Measurements from ENCODE around the gene SELENOT. TPM values are rescaled to one million over a fixed set of nuclear protein-coding genes. Genes with fewer than 3 reads are reported as not detected.
"Not testable (repeated sequence)": the region's sequence is repeated elsewhere in the genome, so short reads cannot be mapped to it uniquely, and the experiment has no call there.

SELENOT gene
- total RNA-seq, 1 experiment from 2014 or later = 81.6 TPM

DNA sequence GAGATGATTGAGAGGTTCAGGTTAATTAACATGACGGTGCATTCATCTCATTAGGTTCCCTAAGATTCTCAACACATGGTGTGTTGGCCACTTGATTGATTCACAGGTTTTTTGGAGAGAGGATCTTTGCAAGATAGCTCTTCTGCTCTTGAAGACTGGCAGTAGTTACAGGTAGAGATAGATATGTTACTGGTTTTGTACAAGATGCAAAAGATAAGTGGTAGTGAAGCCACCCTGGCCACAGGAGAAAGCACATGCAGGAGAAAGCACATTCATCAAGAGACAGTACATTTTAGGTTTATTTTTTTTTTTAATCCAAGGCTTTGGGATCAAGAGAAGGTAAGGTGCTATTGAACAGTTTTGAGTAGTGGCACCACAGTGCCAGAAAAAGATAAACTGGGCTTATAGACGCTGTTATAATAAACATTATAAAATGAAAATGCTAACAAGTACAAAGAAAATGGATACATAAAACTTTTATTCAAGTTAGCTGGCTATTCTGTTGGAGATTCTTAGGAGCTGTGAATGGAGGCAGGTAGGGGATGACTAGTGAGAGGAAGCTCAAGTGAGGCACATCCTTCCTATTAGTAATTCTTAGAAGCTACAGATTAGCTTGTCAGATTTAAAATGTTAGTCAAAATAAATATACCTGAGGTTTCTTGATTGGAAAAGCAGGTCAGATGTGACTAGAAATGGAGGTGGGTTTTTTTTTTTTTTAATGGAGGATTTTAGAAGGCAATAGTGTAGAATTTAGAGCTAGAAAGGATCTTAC is 10.8 kb downstream of the SELENOT start (continued):
- TF ChIP-seq, protein P1, sequence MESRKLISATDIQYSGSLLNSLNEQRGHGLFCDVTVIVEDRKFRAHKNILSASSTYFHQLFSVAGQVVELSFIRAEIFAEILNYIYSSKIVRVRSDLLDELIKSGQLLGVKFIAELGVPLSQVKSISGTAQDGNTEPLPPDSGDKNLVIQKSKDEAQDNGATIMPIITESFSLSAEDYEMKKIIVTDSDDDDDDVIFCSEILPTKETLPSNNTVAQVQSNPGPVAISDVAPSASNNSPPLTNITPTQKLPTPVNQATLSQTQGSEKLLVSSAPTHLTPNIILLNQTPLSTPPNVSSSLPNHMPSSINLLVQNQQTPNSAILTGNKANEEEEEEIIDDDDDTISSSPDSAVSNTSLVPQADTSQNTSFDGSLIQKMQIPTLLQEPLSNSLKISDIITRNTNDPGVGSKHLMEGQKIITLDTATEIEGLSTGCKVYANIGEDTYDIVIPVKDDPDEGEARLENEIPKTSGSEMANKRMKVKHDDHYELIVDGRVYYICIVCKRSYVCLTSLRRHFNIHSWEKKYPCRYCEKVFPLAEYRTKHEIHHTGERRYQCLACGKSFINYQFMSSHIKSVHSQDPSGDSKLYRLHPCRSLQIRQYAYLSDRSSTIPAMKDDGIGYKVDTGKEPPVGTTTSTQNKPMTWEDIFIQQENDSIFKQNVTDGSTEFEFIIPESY (IDR thresholded peaks at IDR 0.05; ENCODE audit: extremely low read depth, insufficient replicate concordance, low read length) = no peak
- TF ChIP-seq, protein P2, sequence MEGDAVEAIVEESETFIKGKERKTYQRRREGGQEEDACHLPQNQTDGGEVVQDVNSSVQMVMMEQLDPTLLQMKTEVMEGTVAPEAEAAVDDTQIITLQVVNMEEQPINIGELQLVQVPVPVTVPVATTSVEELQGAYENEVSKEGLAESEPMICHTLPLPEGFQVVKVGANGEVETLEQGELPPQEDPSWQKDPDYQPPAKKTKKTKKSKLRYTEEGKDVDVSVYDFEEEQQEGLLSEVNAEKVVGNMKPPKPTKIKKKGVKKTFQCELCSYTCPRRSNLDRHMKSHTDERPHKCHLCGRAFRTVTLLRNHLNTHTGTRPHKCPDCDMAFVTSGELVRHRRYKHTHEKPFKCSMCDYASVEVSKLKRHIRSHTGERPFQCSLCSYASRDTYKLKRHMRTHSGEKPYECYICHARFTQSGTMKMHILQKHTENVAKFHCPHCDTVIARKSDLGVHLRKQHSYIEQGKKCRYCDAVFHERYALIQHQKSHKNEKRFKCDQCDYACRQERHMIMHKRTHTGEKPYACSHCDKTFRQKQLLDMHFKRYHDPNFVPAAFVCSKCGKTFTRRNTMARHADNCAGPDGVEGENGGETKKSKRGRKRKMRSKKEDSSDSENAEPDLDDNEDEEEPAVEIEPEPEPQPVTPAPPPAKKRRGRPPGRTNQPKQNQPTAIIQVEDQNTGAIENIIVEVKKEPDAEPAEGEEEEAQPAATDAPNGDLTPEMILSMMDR (IDR thresholded peaks at IDR 0.05 in 2 of 3, conservative IDR thresholded peaks at IDR 0.05 in 1 of 3; ENCODE audit: borderline replicate concordance in 1 of 3, insufficient read depth in 1 of 3, low read depth in 2 of 3, low read length in 2 of 3) = no peak
- TF ChIP-seq EZH2phosphoT487 (IDR thresholded peaks at IDR 0.05; ENCODE audit: borderline replicate concordance) = no peak

DNA sequence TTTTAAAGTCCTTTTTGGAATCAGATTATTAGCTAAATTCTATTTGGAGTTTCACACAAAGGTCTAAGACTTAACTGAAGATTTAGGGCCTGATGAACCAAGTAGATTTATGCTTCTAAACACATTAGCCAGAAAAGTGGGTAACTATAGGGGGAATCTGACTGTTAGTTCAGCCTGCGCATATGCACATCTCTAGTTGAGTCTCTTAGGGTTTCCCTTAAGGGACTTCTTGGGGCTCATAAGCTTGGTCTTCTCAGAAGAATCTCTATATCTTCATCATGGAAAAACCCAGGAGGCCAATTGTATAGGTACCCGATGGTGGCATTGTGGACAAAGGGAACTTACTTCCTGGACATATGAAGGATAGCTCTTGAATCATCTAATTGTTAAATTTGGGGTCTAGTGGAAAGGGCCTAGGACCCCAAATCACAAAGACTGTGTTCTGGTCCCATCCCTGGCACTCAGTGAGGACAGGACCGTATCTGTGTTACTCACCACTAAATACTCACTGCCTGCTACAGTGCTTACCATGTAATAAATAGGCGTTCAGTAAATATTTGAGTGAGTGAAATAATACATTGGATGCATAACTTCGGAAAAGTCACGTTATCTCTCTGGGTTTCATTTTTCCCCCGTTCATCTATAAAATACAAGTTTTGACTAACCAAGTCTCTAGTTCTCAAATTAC is 17.0 kb downstream of the SELENOT start:
- CTCF ChIA-PET = no interaction called here
- no peak overlapping the region for H3K9ac ChIP-seq (ENCODE audit: low read length)
- DNase-seq (ENCODE audit: low read depth, low spot score) (no peak), ATAC-seq (no peak)
- POLR2A ChIA-PET = no interaction called here
- peaks cover 69% of the 10 kb centered on the region for H3K79me2 ChIP-seq (ENCODE audit: insufficient read depth, low read length)
- TF ChIP-seq ELF1 (IDR thresholded peaks at IDR 0.05; ENCODE audit: borderline replicate concordance, low read depth) = no peak
- no peak overlapping the region for H3K4me3 ChIP-seq (replicated peaks in 1 of 2; ENCODE audit: low read depth in 1 of 2, low read length in 2 of 2)
- no peaks in the 10 kb centered on the region for H3K27me3 ChIP-seq (ENCODE audit: insufficient read depth, low read length)
- no TSS peak for BruUV-seq (replicated peaks)
- H3K4me1 ChIP-seq (ENCODE audit: control insufficient read depth in 1 of 2, insufficient read depth in 2 of 2, low read length in 2 of 2) = no peaks in the 10 kb centered on the region
- H3K4me2 ChIP-seq (ENCODE audit: low read length) = no peak overlapping the region
- H2AFZ ChIP-seq (ENCODE audit: low read depth, low read length, poor library complexity, severe bottlenecking) = no peak overlapping the region
- peaks cover 7% of the 10 kb centered on the region; the same call in 1 of the 2 replicates for H4K20me1 ChIP-seq (ENCODE audit: insufficient read depth)
- H3K27ac ChIP-seq (ENCODE audit: low read depth, low read length) = no peak overlapping the region
- no peaks in the 10 kb centered on the region; a peak in 1 of 4 replicates for H3K36me3 ChIP-seq (ENCODE audit: control insufficient read depth in 1 of 2, insufficient read depth in 2 of 2, low read length in 2 of 2)
- intact Hi-C loops (cut with micrococcal nuclease) = no loop called here
- RAD21 ChIA-PET (ENCODE audit: low non-redundant PET in 1 of 2, low total read pairs in 2 of 2, uncharacterized antibody in 2 of 2, unreplicated experiment in 2 of 2) = no interaction called here
- H3K9me3 ChIP-seq (ENCODE audit: control insufficient read depth in 1 of 2, insufficient read depth in 1 of 2, low read depth in 1 of 2, low read length in 2 of 2) = no peaks in the 10 kb centered on the region
- no peaks in the 10 kb centered on the region for H3K9me2 ChIP-seq (ENCODE audit: insufficient read depth)

DNA sequence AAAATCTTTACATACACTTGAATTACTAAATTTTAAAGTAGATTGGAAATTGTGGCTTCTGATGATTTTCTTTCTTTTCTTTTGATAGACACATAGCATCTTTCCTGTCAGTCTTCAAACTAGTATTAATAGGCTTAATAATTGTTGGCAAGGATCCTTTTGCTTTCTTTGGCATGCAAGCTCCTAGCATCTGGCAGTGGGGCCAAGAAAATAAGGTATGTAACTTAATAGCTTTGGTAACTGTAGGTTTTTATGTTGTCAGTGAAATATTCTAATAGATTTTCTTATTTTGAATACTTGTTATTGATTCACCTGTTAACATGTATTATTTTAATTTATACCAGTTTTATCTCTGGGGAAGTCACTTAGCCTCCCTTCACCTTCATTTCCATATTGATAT is 19.8 kb downstream of the SELENOT start:
- ATAC-seq; BruUV-seq (replicated peaks); H4K20me1 ChIP-seq (ENCODE audit: insufficient read depth); DNase-seq (ENCODE audit: low read depth, low spot score); H3K9me2 ChIP-seq (ENCODE audit: insufficient read depth); H3K4me1 ChIP-seq (ENCODE audit: control insufficient read depth in 1 of 2, insufficient read depth in 2 of 2, low read length in 2 of 2); CTCF ChIA-PET; H3K4me3 ChIP-seq (replicated peaks in 1 of 2; ENCODE audit: low read depth in 1 of 2, low read length in 2 of 2); H3K4me2 ChIP-seq (ENCODE audit: low read length); H3K27ac ChIP-seq (ENCODE audit: low read depth, low read length); intact Hi-C loops (cut with micrococcal nuclease); H3K27me3 ChIP-seq (ENCODE audit: insufficient read depth, low read length); RAD21 ChIA-PET (ENCODE audit: low non-redundant PET in 1 of 2, low total read pairs in 2 of 2, uncharacterized antibody in 2 of 2, unreplicated experiment in 2 of 2); H3K9ac ChIP-seq (ENCODE audit: low read length); POLR2A ChIA-PET; H2AFZ ChIP-seq (ENCODE audit: low read depth, low read length, poor library complexity, severe bottlenecking); H3K36me3 ChIP-seq (ENCODE audit: control insufficient read depth in 1 of 2, insufficient read depth in 2 of 2, low read length in 2 of 2); H3K9me3 ChIP-seq (ENCODE audit: control insufficient read depth in 1 of 2, insufficient read depth in 1 of 2, low read depth in 1 of 2, low read length in 2 of 2): not testable (repeated sequence)
- H3K79me2 ChIP-seq (ENCODE audit: insufficient read depth, low read length) = peaks cover 55% of the 10 kb centered on the region
